ENCODE data around the gene TMPRSS9. TPM values are rescaled to one million over a fixed set of nuclear protein-coding genes. Genes with fewer than 3 reads are reported as not detected.
"Not testable (repeated sequence)": the region's sequence is repeated elsewhere in the genome, so short reads cannot be mapped to it uniquely, and the experiment has no call there.

The TMPRSS9 gene
- total and polyA plus RNA-seq, 2 experiments from 2014 or later = not detected

GRCh38 chr19:2392366-2392765 is 32.3 kb downstream of the TMPRSS9 start:
- H3K36me3 ChIP-seq = no peaks in the 10 kb centered on the region
- no peak overlapping the region for H3K27ac ChIP-seq
- H3K4me1 ChIP-seq (ENCODE audit: low read depth) = no peaks in the 10 kb centered on the region
- H3K4me3 ChIP-seq = no peak overlapping the region
- TF ChIP-seq CTCF (IDR thresholded peaks at IDR 0.05; ENCODE audit: low read depth, low read length) = no peak
- no peak for DNase-seq (ENCODE audit: low read depth in 1 of 2, low spot score in 1 of 2)
- no peaks in the 10 kb centered on the region for H3K27me3 ChIP-seq
- H3K9me3 ChIP-seq (ENCODE audit: low read depth) = no peaks in the 10 kb centered on the region

- H3K27me3 ChIP-seq; DNase-seq (ENCODE audit: low read depth in 1 of 2, low spot score in 1 of 2); H3K4me3 ChIP-seq; H3K27ac ChIP-seq; H3K36me3 ChIP-seq; H3K9me3 ChIP-seq (ENCODE audit: low read depth); H3K4me1 ChIP-seq (ENCODE audit: low read depth): not testable (repeated sequence)
These were observed 32.8 kb downstream of the TMPRSS9 start for GRCh38 chr19:2392899-2393298.

GRCh38 chr19:2394054-2394441 is 34.0 kb downstream of the TMPRSS9 start:
- TF ChIP-seq CTCF (IDR thresholded peaks at IDR 0.05; ENCODE audit: low read depth, low read length) = no peak
- Histone ChIP-seq H3K9me3 (ENCODE audit: low read depth) (no peaks in the 10 kb centered on the region), H3K4me1 (ENCODE audit: low read depth) (no peaks in the 10 kb centered on the region), H3K4me3 (no peak overlapping the region), H3K27me3 (no peaks in the 10 kb centered on the region), H3K27ac (no peak overlapping the region), H3K36me3 (no peaks in the 10 kb centered on the region)
- DNase-seq (ENCODE audit: low read depth in 1 of 2, low spot score in 1 of 2) = no peak

- H3K9me3 ChIP-seq (ENCODE audit: low read depth) = no peaks in the 10 kb centered on the region
- no peak overlapping the region for H3K27ac ChIP-seq
- no peaks in the 10 kb centered on the region for H3K36me3 ChIP-seq
- no peaks in the 10 kb centered on the region for H3K27me3 ChIP-seq
- H3K4me3 ChIP-seq = no peak overlapping the region
- no peak for TF ChIP-seq CTCF (IDR thresholded peaks at IDR 0.05; ENCODE audit: low read depth, low read length)
- DNase-seq (ENCODE audit: low read depth in 1 of 2, low spot score in 1 of 2) = no peak
- no peaks in the 10 kb centered on the region for H3K4me1 ChIP-seq (ENCODE audit: low read depth)
These were observed 34.6 kb downstream of the TMPRSS9 start for GRCh38 chr19:2394442-2395292.

GRCh38 chr19:2395293-2395829 is 35.3 kb downstream of the TMPRSS9 start:
- not testable (repeated sequence) for H3K36me3 ChIP-seq; H3K9me3 ChIP-seq (ENCODE audit: low read depth); H3K4me1 ChIP-seq (ENCODE audit: low read depth); H3K27ac ChIP-seq; H3K4me3 ChIP-seq; DNase-seq (ENCODE audit: low read depth in 1 of 2, low spot score in 1 of 2); H3K27me3 ChIP-seq

- not testable (repeated sequence) for H3K27ac ChIP-seq; H3K4me1 ChIP-seq (ENCODE audit: low read depth); H3K36me3 ChIP-seq; H3K27me3 ChIP-seq; H3K4me3 ChIP-seq; DNase-seq (ENCODE audit: low read depth in 1 of 2, low spot score in 1 of 2); H3K9me3 ChIP-seq (ENCODE audit: low read depth)
These were observed 37.1 kb downstream of the TMPRSS9 start for GRCh38 chr19:2397173-2397572.

- H3K4me3 ChIP-seq = no peak overlapping the region
These were observed 38.8 kb downstream of the TMPRSS9 start for GRCh38 chr19:2398735-2399305.

More at GRCh38 chr19:2398735-2399305, 38.8 kb downstream of the TMPRSS9 start:
- DNase-seq (ENCODE audit: low read depth in 1 of 2, low spot score in 1 of 2) = no peak
- Histone ChIP-seq H3K36me3 (no peaks in the 10 kb centered on the region), H3K9me3 (ENCODE audit: low read depth) (no peaks in the 10 kb centered on the region), H3K27ac (no peak overlapping the region), H3K27me3 (no peaks in the 10 kb centered on the region), H3K4me1 (ENCODE audit: low read depth) (no peaks in the 10 kb centered on the region)
- TF ChIP-seq CTCF (IDR thresholded peaks at IDR 0.05; ENCODE audit: low read depth, low read length) = no peak

Measured in cardiac muscle cell (in vitro differentiated cells and primary cell).